ENCODE results near the gene MED16. TPM values are rescaled to one million over a fixed set of nuclear protein-coding genes. Genes with fewer than 3 reads are reported as not detected.
A peak's percentile ranks its signal among the peaks of the same experiment; 100 is the strongest.
"Not testable (repeated sequence)": the region's sequence is repeated elsewhere in the genome, so short reads cannot be mapped to it uniquely, and the experiment has no call there.

MED16 gene
- total and polyA plus RNA-seq, 2 of the 4 experiments (the other 2 are of a cell fraction): 8.1 to 40.2 TPM

DNA sequence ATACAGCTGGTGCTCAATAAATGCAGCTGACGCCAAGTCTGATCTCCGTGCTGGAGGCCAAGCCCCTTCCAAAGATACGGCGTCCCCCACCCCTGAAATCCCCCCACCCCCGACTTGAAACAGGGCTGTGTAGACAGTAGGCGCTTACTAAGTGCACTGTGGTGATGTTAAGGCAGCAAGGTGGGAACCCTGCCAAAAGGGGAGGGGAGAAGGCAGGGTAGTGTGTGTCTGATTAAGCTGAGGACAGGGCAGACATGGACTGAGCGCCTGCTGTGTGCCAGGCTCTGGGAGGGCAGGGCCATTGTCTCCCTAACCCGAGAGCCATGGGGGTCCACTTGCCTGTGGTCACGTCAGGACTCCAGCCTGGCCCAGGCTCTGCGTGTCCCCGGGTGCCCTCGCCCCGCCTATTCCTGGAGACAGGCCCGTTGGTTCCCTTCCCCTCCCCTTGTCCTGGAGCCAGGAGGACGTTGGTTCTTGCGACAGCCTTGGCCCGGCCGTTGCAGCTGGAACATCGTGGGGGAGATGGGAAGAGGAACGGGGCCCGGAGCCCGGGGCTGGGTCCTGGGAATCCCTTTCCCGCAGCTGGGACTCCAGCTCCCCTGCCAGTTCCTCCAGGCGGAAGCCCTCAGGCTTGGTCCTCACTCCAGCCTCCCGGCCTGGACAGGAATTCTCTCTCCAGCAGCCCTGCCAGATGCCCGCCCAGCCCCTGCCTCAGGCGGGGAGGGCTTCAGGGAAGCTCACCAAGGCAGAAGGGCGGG lies 42.6 kb downstream of the MED16 start:
- H3K9me3 ChIP-seq (ENCODE audit: control insufficient read depth, insufficient read depth, low read length): no peaks in the 10 kb centered on the region
- no peaks in the 10 kb centered on the region for H4K20me1 ChIP-seq (ENCODE audit: insufficient read depth, low read length)
- no TSS peak for BruUV-seq (replicated peaks)
- H2AFZ ChIP-seq (replicated peaks; ENCODE audit: low read length, poor library complexity): peak overlapping the region; percentile 89
- DNase-seq (peak; percentile 81), ATAC-seq (ENCODE audit: low read depth) (peak; percentile 88)
- H2BK20ac ChIP-seq (ENCODE audit: low read depth, low read length): peak overlapping the region; percentile 52; the same call in 1 of the 2 replicates
- peaks cover 4% of the 10 kb centered on the region; the same call in 1 of the 2 replicates for H3K27me3 ChIP-seq (ENCODE audit: control insufficient read depth, insufficient read depth, low read length)
- H3K27ac ChIP-seq (ENCODE audit: insufficient read depth, low read length): peak overlapping the region; percentile 90
- peak overlapping the region; percentile 56 for H3K18ac ChIP-seq (ENCODE audit: low read depth, low read length)
- H3K9me1 ChIP-seq (ENCODE audit: insufficient read depth, low read length): no peaks in the 10 kb centered on the region
- no peaks in the 10 kb centered on the region for H3K36me3 ChIP-seq (ENCODE audit: control insufficient read depth, insufficient read depth, low read length)
- H3K79me1 ChIP-seq (ENCODE audit: low read depth in 1 of 2, low read length in 2 of 2): no peaks in the 10 kb centered on the region
- ChIA-PET POLR2A (ENCODE audit: unreplicated experiment) (no interaction called here), CTCF (no interaction called here)
- peak overlapping the region; percentile 32 for H3K9ac ChIP-seq (ENCODE audit: low read depth, low read length)
- H3K56ac ChIP-seq (ENCODE audit: extremely low read depth, insufficient read depth, low read length): peak overlapping the region; percentile 47
- H3K4me1 ChIP-seq (ENCODE audit: control insufficient read depth, insufficient read depth, low read length): peaks cover 6% of the 10 kb centered on the region
- H3K4me2 ChIP-seq (ENCODE audit: low read depth, low read length): peak overlapping the region; percentile 23; the same call in 1 of the 2 replicates
- H2BK120ac ChIP-seq (ENCODE audit: low read depth, low read length): peak overlapping the region; percentile 59
- peak overlapping the region; percentile 84 for H3K4ac ChIP-seq (ENCODE audit: low read depth, low read length)
- peak overlapping the region; percentile 68 for H4K5ac ChIP-seq (ENCODE audit: low read depth, low read length)
- peak overlapping the region; percentile 90 for H4K91ac ChIP-seq (ENCODE audit: insufficient read depth, low read depth, low read length)
- dilution Hi-C loops (cut with HindIII; ENCODE audit: low sequenced_read_pairs, unreplicated experiment): no loop called here
- 0% methylated on average over 1 of the region's 28 CpGs; no CpG with 5 or more reads in 1 of the 2 experiments for WGBS, 2 experiments (ENCODE audit: extremely low coverage in 2 of 2, insufficient read length in 1 of 2)
- peak overlapping the region; percentile 95 for H2AK9ac ChIP-seq (replicated peaks; ENCODE audit: low read depth, low read length, poor library complexity)
- in situ Hi-C loops (cut with MboI; ENCODE audit: low sequenced_read_pairs): no loop called here
- H4K8ac ChIP-seq (ENCODE audit: low read depth in 2 of 2, low read length in 2 of 2): peak overlapping the region; percentile 54 to 94; a peak in 3 of 4 replicates
- peak overlapping the region; percentile 88 for H2AK5ac ChIP-seq (ENCODE audit: low read depth, low read length)
- H2BK5ac ChIP-seq (ENCODE audit: low read depth, low read length, poor library complexity, severe bottlenecking): peak overlapping the region; percentile 70
- peak overlapping the region; percentile 13; the same call in 1 of the 2 replicates for H3K14ac ChIP-seq (replicated peaks; ENCODE audit: low read depth, low read length)
- intact Hi-C loops (cut with micrococcal nuclease): loop anchor here (1.0 kb wide), 1 partner anchor 35 kb away; no protein-coding TSS in a partner anchor
- H3K4me3 ChIP-seq (ENCODE audit: insufficient read depth, low read depth, low read length): no peak overlapping the region
- peak overlapping the region; percentile 84; the same call in 1 of the 2 replicates for H3K23ac ChIP-seq (ENCODE audit: low read depth, low read length)
- peak; percentile 54; the same call in 1 of the 2 replicates for TF ChIP-seq MAZ (IDR thresholded peaks at IDR 0.05; ENCODE audit: borderline replicate concordance, low read depth, low read length)
- TF ChIP-seq FOS (IDR thresholded peaks at IDR 0.05; ENCODE audit: low read depth, low read length): no peak
- TF ChIP-seq CEBPB (IDR thresholded peaks at IDR 0.05; ENCODE audit: low read depth, low read length): peak; percentile 89
- no peak for TF ChIP-seq SMC3 (IDR thresholded peaks at IDR 0.05; ENCODE audit: low read depth, low read length)
- H2BK15ac ChIP-seq (ENCODE audit: low read depth, low read length): peak overlapping the region; percentile 97; the same call in 2 of the 3 replicates

- H3K4ac ChIP-seq (ENCODE audit: low read depth, low read length); H3K23ac ChIP-seq (ENCODE audit: low read depth, low read length); H2AK5ac ChIP-seq (ENCODE audit: low read depth, low read length); H3K4me2 ChIP-seq (ENCODE audit: low read depth, low read length); BruUV-seq (replicated peaks); H3K4me1 ChIP-seq (ENCODE audit: control insufficient read depth, insufficient read depth, low read length); in situ Hi-C loops (cut with MboI; ENCODE audit: low sequenced_read_pairs); H2BK120ac ChIP-seq (ENCODE audit: low read depth, low read length); H3K36me3 ChIP-seq (ENCODE audit: control insufficient read depth, insufficient read depth, low read length); intact Hi-C loops (cut with micrococcal nuclease); H4K5ac ChIP-seq (ENCODE audit: low read depth, low read length); H3K18ac ChIP-seq (ENCODE audit: low read depth, low read length); H2BK5ac ChIP-seq (ENCODE audit: low read depth, low read length, poor library complexity, severe bottlenecking); H3K4me3 ChIP-seq (ENCODE audit: insufficient read depth, low read depth, low read length); H4K8ac ChIP-seq (ENCODE audit: low read depth in 2 of 2, low read length in 2 of 2); H4K91ac ChIP-seq (ENCODE audit: insufficient read depth, low read depth, low read length); H2BK20ac ChIP-seq (ENCODE audit: low read depth, low read length); H2AFZ ChIP-seq (replicated peaks; ENCODE audit: low read length, poor library complexity); H3K14ac ChIP-seq (replicated peaks; ENCODE audit: low read depth, low read length); H3K9me3 ChIP-seq (ENCODE audit: control insufficient read depth, insufficient read depth, low read length); H2BK15ac ChIP-seq (ENCODE audit: low read depth, low read length); H3K56ac ChIP-seq (ENCODE audit: extremely low read depth, insufficient read depth, low read length); DNase-seq; H3K9me1 ChIP-seq (ENCODE audit: insufficient read depth, low read length); H4K20me1 ChIP-seq (ENCODE audit: insufficient read depth, low read length); dilution Hi-C loops (cut with HindIII; ENCODE audit: low sequenced_read_pairs, unreplicated experiment); H3K27ac ChIP-seq (ENCODE audit: insufficient read depth, low read length); ATAC-seq (ENCODE audit: low read depth); H3K9ac ChIP-seq (ENCODE audit: low read depth, low read length); H3K79me1 ChIP-seq (ENCODE audit: low read depth in 1 of 2, low read length in 2 of 2); CTCF ChIA-PET: not testable (repeated sequence)
- Histone ChIP-seq H2AK9ac (replicated peaks; ENCODE audit: low read depth, low read length, poor library complexity) (peak overlapping the region; percentile 52), H3K27me3 (ENCODE audit: control insufficient read depth, insufficient read depth, low read length) (peaks cover 11% of the 10 kb centered on the region)
- POLR2A ChIA-PET (ENCODE audit: unreplicated experiment): interaction anchor here (0.6 kb wide), 1 partner anchor 30 kb away, joined by 4 read pairs; no protein-coding TSS in a partner anchor
- 83% methylated on average over 2 of the region's 8 CpGs; no CpG with 5 or more reads in 1 of the 2 experiments for WGBS, 2 experiments (ENCODE audit: extremely low coverage in 2 of 2, insufficient read length in 1 of 2)
Measured at GRCh38 chr19:849195-849594, 43.8 kb downstream of the MED16 start.

Measured in IMR-90 (cell line).